ENCODE results near the gene SLC1A4.

DNA sequence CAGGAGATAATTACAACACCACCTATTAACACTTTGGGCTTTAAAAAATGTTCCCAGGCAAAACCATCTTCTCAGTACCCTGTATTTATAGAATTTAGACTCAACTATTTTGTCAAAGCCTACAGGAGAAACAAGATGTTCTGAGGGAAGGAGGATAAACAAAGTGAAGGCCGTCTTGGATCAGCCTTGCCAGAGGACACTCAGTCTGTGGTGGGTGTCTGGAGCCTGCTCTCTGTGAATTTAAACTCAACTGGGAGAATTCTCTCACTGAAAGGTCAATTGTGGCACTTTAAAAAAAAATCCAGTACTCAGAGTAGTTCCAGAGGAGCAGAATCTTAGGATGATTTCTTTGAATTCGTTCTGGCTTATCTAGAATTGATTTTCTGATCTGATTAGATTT, 28.4 kb upstream of the SLC1A4 start:
- TF ChIP-seq EZH2phosphoT487 (IDR thresholded peaks at IDR 0.05; ENCODE audit: insufficient read depth, low read depth) (no peak), EZH2 (IDR thresholded peaks at IDR 0.05; ENCODE audit: insufficient read depth, poor library complexity, severe bottlenecking) (no peak)
